Liver (tissue), 3 donors: ENCODE results near the gene SERINC1.

Experiments used
- GABPA ChIP-seq, 2 donors: IDR thresholded peaks in 1 of 2; conservative IDR thresholded peaks in 1 of 2; 2 replicates each; pipeline ENCODE4 v1.6.1; 2016; ENCODE audit warnings: antibody characterized with exemption in 2 of 2, mild to moderate bottlenecking in 1 of 2, moderate library complexity in 1 of 2
- HNF4A ChIP-seq, 2 donors: conservative IDR thresholded peaks; 2 replicates each; pipeline ENCODE4 v1.6.1; 2016; ENCODE audit warnings: antibody characterized with exemption in 2 of 2, mild to moderate bottlenecking in 2 of 2
- HNF4G ChIP-seq: IDR thresholded peaks from 2 replicates; pipeline ENCODE4 v1.6.1; 2016; ENCODE audit warnings: antibody characterized with exemption
- RAD21 ChIP-seq, 2 donors: IDR thresholded peaks; 2 replicates each; pipeline ENCODE4 v1.6.1; 2016; ENCODE audit warnings: antibody characterized with exemption in 2 of 2, mild to moderate bottlenecking in 2 of 2
- YY1 ChIP-seq: IDR thresholded peaks from 2 replicates; pipeline ENCODE4 v1.6.1; 2016; ENCODE audit warnings: antibody characterized with exemption, mild to moderate bottlenecking
- TF ChIP-seq, protein P1 (sequence below): fragments of 150-350 bp; IDR thresholded peaks from 2 replicates; pipeline ENCODE4 v1.5.1; 2017; ENCODE audit warnings: improper control_type of control experiment, low read depth, low read length; ENCODE audit not compliant: missing input control
- TF ChIP-seq, protein P2 (sequence below): IDR thresholded peaks from 2 replicates; pipeline ENCODE4 v1.6.1; 2016; ENCODE audit warnings: antibody characterized with exemption
- TF ChIP-seq, protein P3 (sequence below): IDR thresholded peaks from 2 replicates; pipeline ENCODE4 v1.6.1; 2016; ENCODE audit warnings: antibody characterized with exemption, mild to moderate bottlenecking
- donor health status: healthy.
- donor health status: healthy.

DNA sequence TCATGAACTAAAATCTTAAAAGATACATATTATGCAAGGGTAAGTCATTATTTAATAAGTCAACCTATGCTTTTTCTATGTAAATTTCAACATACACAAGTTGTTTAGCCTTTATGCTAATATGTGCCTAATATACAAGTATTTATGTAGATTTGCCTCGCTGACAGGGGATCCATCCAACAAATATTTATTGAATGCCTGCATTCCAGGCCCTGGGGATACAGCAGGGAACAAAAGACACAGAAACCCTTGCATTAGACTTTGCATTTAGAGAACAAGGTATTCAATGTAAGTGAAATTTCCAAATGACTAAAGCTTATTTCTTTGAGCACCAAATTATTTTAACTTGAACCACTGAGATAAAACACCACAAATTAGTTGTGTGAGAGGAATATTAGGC, 19.1 kb downstream of the SERINC1 start:
- no peak for TF ChIP-seq YY1
- TF ChIP-seq RAD21 (IDR thresholded peaks at IDR 0.05), result no peak
- TF ChIP-seq HNF4G, result no peak
- TF ChIP-seq, protein P1, sequence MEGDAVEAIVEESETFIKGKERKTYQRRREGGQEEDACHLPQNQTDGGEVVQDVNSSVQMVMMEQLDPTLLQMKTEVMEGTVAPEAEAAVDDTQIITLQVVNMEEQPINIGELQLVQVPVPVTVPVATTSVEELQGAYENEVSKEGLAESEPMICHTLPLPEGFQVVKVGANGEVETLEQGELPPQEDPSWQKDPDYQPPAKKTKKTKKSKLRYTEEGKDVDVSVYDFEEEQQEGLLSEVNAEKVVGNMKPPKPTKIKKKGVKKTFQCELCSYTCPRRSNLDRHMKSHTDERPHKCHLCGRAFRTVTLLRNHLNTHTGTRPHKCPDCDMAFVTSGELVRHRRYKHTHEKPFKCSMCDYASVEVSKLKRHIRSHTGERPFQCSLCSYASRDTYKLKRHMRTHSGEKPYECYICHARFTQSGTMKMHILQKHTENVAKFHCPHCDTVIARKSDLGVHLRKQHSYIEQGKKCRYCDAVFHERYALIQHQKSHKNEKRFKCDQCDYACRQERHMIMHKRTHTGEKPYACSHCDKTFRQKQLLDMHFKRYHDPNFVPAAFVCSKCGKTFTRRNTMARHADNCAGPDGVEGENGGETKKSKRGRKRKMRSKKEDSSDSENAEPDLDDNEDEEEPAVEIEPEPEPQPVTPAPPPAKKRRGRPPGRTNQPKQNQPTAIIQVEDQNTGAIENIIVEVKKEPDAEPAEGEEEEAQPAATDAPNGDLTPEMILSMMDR, result no peak
- no peak for TF ChIP-seq HNF4A (conservative IDR thresholded peaks at IDR 0.05)
- TF ChIP-seq GABPA (IDR thresholded peaks at IDR 0.05 in 1 of 2, conservative IDR thresholded peaks at IDR 0.05 in 1 of 2), result no peak
- TF ChIP-seq, protein P2, sequence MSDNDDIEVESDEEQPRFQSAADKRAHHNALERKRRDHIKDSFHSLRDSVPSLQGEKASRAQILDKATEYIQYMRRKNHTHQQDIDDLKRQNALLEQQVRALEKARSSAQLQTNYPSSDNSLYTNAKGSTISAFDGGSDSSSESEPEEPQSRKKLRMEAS, result no peak
- TF ChIP-seq, protein P3, sequence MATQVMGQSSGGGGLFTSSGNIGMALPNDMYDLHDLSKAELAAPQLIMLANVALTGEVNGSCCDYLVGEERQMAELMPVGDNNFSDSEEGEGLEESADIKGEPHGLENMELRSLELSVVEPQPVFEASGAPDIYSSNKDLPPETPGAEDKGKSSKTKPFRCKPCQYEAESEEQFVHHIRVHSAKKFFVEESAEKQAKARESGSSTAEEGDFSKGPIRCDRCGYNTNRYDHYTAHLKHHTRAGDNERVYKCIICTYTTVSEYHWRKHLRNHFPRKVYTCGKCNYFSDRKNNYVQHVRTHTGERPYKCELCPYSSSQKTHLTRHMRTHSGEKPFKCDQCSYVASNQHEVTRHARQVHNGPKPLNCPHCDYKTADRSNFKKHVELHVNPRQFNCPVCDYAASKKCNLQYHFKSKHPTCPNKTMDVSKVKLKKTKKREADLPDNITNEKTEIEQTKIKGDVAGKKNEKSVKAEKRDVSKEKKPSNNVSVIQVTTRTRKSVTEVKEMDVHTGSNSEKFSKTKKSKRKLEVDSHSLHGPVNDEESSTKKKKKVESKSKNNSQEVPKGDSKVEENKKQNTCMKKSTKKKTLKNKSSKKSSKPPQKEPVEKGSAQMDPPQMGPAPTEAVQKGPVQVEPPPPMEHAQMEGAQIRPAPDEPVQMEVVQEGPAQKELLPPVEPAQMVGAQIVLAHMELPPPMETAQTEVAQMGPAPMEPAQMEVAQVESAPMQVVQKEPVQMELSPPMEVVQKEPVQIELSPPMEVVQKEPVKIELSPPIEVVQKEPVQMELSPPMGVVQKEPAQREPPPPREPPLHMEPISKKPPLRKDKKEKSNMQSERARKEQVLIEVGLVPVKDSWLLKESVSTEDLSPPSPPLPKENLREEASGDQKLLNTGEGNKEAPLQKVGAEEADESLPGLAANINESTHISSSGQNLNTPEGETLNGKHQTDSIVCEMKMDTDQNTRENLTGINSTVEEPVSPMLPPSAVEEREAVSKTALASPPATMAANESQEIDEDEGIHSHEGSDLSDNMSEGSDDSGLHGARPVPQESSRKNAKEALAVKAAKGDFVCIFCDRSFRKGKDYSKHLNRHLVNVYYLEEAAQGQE, result no peak
